Kidney tubule cell (primary cell): ENCODE measurements around the gene STXBP3.

Source experiments
- DNase-seq: peaks from one replicate; pipeline ENCODE4 v3.0.0-alpha.2; 2018; ENCODE audit warnings: low spot score

STXBP3 gene

DNA sequence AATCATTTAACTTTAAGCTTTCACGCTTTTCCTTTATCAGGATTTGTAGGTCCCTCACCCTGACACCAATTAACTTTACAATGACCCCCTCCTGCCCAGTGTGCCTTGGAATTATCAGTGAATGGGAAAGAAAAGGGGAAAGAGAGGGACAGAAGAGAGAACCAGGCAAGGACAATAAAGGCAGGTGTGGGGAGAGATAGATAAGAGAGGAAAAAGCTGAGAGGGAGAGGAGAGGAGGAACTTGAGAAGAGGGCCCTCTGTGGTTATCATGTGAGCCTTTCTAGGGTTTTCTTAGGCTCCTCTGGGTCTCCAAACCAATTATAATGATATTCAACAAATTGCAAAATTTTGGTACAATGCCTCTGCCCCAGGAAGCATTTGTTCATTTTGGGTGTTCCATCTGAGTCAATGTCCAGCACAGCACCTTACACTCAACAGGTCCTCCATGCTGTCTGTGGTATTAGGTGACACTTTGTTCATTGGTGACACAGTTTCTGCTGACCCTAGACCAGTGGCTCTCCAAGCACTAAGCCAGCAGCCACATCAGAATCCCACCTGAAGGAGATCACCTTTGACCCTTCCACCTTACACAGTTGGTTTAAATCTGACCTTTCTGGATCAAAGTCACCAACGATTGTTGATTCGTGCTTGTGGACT is 96.2 kb downstream of the STXBP3 start:
- DNase-seq = no peak

DNA sequence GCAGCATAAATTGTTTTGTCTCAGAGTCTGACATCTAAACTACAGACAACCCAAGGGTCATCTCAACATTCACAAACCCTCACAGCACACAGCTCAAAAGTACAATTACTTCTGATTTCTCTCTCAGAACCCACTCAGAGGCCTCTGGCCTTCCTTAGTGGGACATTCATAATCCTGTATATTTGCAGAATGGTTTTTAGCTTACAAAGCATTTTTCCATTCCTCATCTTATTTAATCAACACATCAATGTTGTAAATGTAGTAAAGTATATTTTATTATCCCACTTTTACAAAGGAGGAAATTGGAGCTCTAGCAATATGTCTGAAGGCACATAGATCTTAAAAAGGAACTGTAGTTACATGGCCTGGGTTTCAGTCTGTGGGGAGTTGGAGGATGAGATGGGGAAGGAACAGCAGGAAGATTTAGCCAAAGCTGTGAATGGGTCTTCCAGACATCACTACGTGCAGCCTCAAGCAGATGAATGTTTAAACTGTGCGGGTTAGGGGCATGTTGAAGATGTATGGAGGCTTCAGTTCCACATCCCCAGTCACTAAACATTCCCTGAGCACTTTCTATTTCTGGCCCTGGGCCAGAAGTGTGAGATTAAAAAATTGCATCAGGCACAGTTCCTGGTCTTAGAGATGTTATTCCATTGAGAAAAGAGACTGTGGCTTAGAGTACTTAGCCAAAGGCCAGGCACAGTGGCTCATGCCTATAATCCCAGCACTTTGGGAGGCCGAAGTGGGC is 97.1 kb downstream of the STXBP3 start:
- no peak for DNase-seq

DNA sequence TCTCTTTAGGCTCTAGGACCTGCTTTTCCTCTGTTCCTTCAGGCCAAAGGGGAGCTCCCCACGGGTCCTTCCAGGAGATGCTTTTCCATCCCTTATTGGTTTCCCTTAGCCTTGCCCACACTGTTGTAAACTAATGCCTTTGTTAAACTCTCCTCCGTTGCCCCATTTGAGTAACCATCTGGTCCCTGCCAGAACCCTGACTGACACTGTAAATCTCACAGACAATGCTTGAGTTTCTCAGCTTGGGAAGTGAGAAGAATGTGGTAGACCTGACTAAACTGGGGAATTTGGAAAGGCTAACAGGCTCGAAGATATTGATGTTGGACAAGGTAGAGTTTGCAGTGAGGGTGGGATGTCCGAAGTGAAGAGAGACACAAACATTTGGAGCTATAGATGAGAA is 99.0 kb downstream of the STXBP3 start:
- DNase-seq = no peak

DNA sequence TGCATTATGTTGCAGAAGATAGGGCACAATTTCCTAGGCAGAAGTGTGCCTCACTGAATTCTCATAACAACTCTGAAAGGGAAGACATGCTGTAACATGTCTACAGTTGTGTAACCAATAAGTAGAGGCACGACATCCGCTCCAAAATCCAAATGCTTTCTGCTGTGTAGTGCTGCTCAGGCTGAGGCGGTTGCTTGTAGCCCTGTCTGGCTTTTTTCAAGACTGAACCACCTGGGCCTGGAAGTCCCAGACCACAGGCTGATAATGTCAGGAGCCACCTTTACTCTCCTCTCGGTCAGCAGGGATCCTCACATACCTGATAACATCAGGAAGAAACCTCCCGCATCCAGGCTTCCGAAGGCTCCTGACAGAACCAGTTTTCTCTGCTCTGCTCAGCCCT is 99.5 kb downstream of the STXBP3 start:
- no peak for DNase-seq

DNA sequence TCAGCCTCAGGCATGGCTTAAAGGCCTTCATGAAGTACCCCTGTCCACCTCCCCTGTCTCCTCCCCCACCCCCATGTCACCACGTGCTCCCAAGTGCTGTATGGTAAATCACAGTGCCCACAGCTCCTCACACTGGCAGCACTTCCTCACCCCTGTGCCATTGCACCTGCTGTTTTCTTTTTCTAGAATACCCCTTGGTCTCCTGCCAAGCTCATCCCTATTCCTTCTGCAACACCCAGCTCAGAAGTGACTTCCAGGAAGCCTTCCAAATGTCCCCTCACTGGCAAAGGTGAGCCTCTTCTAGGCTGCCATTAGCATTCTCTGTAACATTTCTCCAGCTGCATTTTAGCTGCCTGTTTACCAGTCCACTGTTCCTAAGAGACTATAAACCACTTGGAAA is 101.0 kb downstream of the STXBP3 start:
- DNase-seq = no peak

DNA sequence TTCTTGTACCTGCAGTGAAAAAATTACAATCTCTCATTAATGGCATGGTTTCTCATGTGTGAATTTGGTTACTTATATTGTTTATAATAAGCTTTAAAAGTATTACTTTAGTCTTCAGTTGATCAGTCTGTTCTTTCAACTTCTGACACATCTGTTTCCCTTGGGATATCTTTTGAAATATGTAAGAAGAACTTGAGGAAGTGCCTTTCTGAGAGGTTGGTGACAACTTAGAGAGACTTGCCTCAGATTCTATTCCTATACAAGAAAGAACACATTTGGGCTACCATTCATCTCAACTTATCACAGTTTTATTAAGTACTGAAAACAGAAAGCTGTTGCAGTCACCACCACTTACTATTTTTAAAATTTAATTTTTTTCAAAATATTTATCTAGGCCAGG is 102.3 kb downstream of the STXBP3 start:
- DNase-seq = no peak

DNA sequence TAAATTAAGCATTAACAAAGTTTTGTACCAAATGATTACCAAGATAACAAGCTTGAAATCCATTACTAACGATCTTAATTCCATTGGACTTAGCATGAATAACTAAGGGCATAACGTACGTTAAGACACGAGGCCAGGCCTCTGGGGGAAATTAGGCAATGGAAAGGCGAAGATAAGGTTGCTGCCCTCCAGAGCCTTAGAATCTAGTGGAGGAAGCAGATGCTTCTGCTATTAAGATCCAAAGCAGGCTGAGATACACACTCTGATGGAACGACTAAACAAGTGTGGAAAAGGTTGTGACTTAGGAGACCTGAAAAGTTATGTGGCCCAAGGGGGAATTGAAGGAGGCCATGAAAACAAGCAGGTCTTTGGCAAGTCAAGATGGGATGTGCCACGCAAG is 104.5 kb downstream of the STXBP3 start:
- DNase-seq = no peak

DNA sequence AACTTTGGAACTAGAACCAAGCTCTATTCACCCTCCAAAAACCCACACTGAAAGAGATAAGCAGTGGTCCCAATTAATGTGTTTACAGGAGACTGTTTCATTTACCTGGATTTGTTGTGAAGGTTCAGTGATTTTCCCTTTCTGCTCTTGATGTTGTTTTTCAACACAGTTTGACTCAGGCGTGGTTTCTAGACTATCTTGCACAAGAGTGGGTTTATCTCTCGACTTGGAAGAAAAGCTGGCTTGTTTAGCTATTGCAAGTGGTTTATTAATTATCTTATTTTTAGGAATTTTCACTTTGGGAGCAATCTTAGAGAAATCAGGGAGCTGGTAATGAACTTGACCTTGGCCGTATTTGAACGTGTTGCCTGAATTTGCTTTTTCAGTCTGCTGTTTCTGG is 105.1 kb downstream of the STXBP3 start:
- no peak for DNase-seq

DNA sequence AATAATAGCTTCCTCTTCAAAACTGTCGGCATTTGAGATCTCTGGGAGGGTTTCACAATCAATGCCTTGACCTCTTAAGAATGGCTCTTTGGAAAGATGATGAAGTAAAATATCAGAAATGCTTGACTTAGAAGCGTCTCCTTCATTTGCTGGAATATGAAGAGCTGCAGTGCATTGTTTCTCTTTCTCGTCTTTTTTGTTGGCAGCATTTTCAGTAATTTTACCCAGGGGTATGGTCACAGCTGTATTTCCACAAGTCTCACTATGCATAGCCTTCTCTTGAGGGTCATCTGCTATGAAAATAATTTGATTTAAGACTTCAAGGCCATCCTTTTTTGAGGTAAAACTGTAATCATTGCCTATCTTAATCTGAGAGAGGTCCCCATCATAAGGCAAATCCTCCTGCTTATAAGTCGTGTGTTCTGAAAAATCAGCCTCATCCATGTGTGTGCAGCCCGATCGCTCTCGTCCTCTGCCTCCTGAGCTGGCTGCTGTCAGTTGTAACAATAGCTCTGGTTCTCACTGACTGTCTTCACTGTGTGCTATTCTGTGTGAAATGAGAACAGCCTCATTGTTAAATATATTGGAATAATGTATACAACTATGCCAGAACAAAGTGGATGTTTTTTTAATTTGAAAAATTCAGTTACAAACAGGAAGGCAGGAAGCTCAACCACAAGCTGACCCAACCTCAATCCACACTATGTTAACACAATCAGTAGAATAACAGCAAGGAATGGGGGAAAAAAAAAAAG is 105.9 kb downstream of the STXBP3 start:
- no peak for DNase-seq

DNA sequence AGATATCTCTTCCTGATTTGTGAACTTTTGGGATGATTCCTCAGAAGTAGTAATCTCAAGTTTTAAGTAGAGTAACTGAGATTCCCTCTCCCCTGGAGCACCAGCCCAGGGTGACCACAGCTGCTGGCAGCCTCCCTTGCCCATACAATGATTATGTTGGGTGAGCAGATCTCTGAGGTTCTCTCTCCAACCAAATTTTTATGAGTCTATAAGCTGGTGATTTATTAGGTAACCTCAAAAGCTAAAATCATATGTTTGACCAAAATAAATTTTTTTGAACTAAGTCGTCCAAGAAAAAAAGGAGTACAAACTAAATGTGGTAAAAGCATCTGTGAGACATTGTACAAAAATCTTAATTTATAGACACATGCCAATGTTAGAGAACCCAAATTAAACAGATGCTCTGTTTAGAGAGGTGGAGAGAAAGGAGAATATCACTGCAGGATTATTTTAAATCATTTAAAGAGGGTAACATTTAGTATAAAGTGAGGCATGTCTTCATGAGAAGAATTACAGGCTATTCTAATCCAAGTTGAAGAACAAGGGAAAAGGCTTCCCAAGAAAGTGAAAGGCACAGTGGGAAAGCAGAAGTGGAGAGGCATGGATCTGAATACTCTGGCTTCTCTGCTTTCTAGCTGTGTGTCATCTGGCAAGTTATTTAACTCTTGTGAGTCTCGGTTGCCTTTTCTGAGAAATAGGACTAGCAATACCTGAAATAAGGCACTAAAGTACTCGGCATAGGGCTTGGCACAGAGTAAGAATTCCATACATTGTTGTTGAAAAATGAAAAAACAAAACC is 107.9 kb downstream of the STXBP3 start:
- no peak for DNase-seq

DNA sequence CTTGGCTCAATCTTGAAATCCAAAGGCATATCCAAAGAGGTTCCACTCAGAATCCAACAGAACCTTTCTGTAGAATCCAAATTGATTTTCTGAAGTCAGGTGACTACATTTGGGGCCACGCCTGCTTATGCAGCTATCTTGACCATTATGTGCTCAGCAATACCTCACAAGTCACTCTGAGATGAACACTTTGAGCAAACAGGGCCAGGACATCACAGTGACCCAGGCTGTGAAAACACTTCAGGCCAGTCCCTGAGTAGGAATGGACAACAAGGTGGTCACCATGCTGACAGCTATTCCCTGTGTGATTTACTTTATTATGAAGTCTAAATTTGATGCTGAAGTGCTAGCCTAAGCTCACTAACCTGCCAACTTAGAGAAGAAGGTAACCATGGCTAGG is 110.5 kb downstream of the STXBP3 start, which contains the start of gene AKNAD1:
Gene AKNAD1 (minus strand): TSS at position 101 of the 400 bp plus-strand sequence. CDS start 4,430 bp downstream, outside the sequence.
- no peak for DNase-seq

DNA sequence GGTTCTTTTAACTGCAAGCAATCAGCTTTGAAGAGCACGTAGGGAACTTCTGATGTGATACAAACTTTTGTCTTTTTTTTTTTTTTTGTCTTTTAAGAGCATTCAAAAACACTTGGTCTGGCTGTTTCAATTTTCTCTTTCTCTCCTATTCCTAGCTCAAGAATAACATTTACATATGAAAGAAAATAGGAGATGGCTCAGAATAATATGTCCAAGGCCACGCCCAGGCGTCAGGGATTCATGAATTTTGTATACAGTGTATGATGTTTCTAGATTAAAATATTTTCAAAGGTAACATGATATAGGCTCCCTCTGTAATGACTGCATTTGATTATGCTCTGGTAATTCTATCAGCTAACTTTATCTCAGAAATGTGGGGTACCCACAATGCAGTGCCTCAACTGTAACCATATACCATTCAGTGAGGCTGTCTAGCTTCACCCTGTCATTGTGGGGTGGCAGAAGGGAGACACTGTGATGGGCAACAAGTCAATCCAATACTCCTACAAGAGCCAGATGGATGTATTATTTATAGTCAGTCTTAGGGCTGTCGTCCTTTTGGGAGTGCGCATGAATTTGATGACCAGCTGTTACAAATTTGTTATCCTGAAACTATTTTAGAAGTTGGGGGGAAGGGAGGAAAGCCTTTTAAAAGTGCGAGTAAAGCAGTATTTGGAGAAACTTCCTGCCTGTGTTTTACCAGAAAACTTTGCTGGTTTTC is 111.9 kb downstream of the STXBP3 start:
- DNase-seq = no peak
